Effector memory CD8-positive, alpha-beta T cell (primary cell): ENCODE measurements around the gene HTT.
"Not testable (repeated sequence)": the region's sequence is repeated elsewhere in the genome, so short reads cannot be mapped to it uniquely, and the experiment has no call there.

Experiments used
- ATAC-seq: fragments of 150-1000 bp; cut with Tn5 transposase; replicated peaks from 2 replicates; pipeline ENCODE4 v1.10.0; 2021; ENCODE audit warnings: mild to moderate bottlenecking, moderate library complexity
- DNase-seq, 3 experiments: peaks; one replicate each; pipeline ENCODE4 v3.0.0; 2021
- H3K27ac Mint-ChIP-seq, 2 donors: one replicate each; pipeline ENCODE4 v1.8.0; 2022; ENCODE audit warnings: mild to moderate bottlenecking in 2 of 2, mixed read lengths in 2 of 2, moderate library complexity in 2 of 2
- H3K27me3 Mint-ChIP-seq, 2 donors: one replicate each; pipeline ENCODE4 v1.8.0; 2022; ENCODE audit warnings: mixed read lengths in 2 of 2
- H3K36me3 Mint-ChIP-seq: one replicate; pipeline ENCODE4 v1.8.0; 2022; ENCODE audit warnings: mild to moderate bottlenecking, moderate library complexity, mixed read lengths; ENCODE audit not compliant: insufficient read depth
- H3K4me1 Mint-ChIP-seq, 2 donors: one replicate each; pipeline ENCODE4 v1.8.0; 2022; ENCODE audit warnings: low read depth in 2 of 2, mixed read lengths in 2 of 2
- H3K4me3 Mint-ChIP-seq, 2 donors: one replicate each; pipeline ENCODE4 v1.8.0; 2022; ENCODE audit warnings: mild to moderate bottlenecking in 2 of 2, mixed read lengths in 2 of 2, moderate library complexity in 2 of 2
- H3K9me3 Mint-ChIP-seq, 2 donors: one replicate each; pipeline ENCODE4 v1.8.0; 2022; ENCODE audit warnings: mixed read lengths in 2 of 2

HTT gene

GRCh38 chr4:3157366-3157765 lies 82.9 kb downstream of the HTT start:
- Mint-ChIP-seq H3K27me3 (no peaks in the 10 kb centered on the region), H3K36me3 (peaks cover 68% of the 10 kb centered on the region), H3K9me3 (no peaks in the 10 kb centered on the region), H3K27ac (peak overlapping the region in 1 of 2 donors; percentile 11), H3K4me1 (peaks cover 0 to 8% of the 10 kb centered on the region in 2 donors), H3K4me3 (no peak overlapping the region)
- no peak for ATAC-seq
- no peak for DNase-seq

- Mint-ChIP-seq H3K9me3 (no peaks in the 10 kb centered on the region), H3K36me3 (peaks cover 66% of the 10 kb centered on the region), H3K27ac (no peak overlapping the region), H3K27me3 (no peaks in the 10 kb centered on the region), H3K4me1 (peaks cover 2 to 10% of the 10 kb centered on the region in 2 donors), H3K4me3 (no peak overlapping the region)
- ATAC-seq = no peak
- no peak for DNase-seq
These were observed 84.4 kb downstream of the HTT start for GRCh38 chr4:3158841-3159240.

- no peak for DNase-seq
- Mint-ChIP-seq H3K27me3 (no peaks in the 10 kb centered on the region), H3K36me3 (peaks cover 59% of the 10 kb centered on the region), H3K27ac (no peak overlapping the region), H3K4me3 (no peak overlapping the region), H3K9me3 (no peaks in the 10 kb centered on the region), H3K4me1 (peaks cover 11 to 20% of the 10 kb centered on the region in 2 donors)
- ATAC-seq = no peak
These were observed 86.0 kb downstream of the HTT start for GRCh38 chr4:3160438-3160837.

GRCh38 chr4:3161044-3161443 lies 86.6 kb downstream of the HTT start:
- H3K4me3 Mint-ChIP-seq, H3K9me3 Mint-ChIP-seq, ATAC-seq, DNase-seq, H3K27me3 Mint-ChIP-seq: not testable (repeated sequence)
- Mint-ChIP-seq H3K4me1 (peaks cover 11 to 24% of the 10 kb centered on the region in 2 donors), H3K27ac (peak overlapping the region in 1 of 2 donors; percentile 36), H3K36me3 (peaks cover 61% of the 10 kb centered on the region)

GRCh38 chr4:3166434-3166833 lies 92.0 kb downstream of the HTT start:
- Mint-ChIP-seq H3K27ac (peak overlapping the region in 1 of 2 donors; percentile 22), H3K36me3 (peaks cover 37% of the 10 kb centered on the region), H3K4me1 (peaks cover 18 to 34% of the 10 kb centered on the region in 2 donors)
- DNase-seq, H3K27me3 Mint-ChIP-seq, ATAC-seq, H3K9me3 Mint-ChIP-seq, H3K4me3 Mint-ChIP-seq: not testable (repeated sequence)

GRCh38 chr4:3168029-3168428 lies 93.5 kb downstream of the HTT start:
- H3K4me1 Mint-ChIP-seq = peaks cover 18 to 34% of the 10 kb centered on the region in 2 donors
- no peak overlapping the region for H3K27ac Mint-ChIP-seq
- H3K4me3 Mint-ChIP-seq = no peak overlapping the region
- ATAC-seq (no peak), DNase-seq (no peak)
- no peaks in the 10 kb centered on the region for H3K27me3 Mint-ChIP-seq
- peaks cover 36% of the 10 kb centered on the region for H3K36me3 Mint-ChIP-seq
- H3K9me3 Mint-ChIP-seq = no peaks in the 10 kb centered on the region

- Mint-ChIP-seq H3K27me3 (no peaks in the 10 kb centered on the region), H3K9me3 (no peaks in the 10 kb centered on the region), H3K27ac (peak overlapping the region in 1 of 2 donors; percentile 67), H3K4me3 (peak overlapping the region in 1 of 2 donors; percentile 33), H3K36me3 (peaks cover 52% of the 10 kb centered on the region), H3K4me1 (peaks cover 5 to 11% of the 10 kb centered on the region in 2 donors)
- ATAC-seq = peak; percentile 72
- no peak for DNase-seq
These were observed 100.2 kb downstream of the HTT start for GRCh38 chr4:3174371-3175338.

GRCh38 chr4:3176367-3177229 lies 102.1 kb downstream of the HTT start:
- H3K4me3 Mint-ChIP-seq = no peak overlapping the region
- H3K36me3 Mint-ChIP-seq = peaks cover 56% of the 10 kb centered on the region
- ATAC-seq = no peak
- peaks cover 0 to 6% of the 10 kb centered on the region in 2 donors for H3K4me1 Mint-ChIP-seq
- no peaks in the 10 kb centered on the region for H3K9me3 Mint-ChIP-seq
- no peak for DNase-seq
- no peak overlapping the region for H3K27ac Mint-ChIP-seq
- H3K27me3 Mint-ChIP-seq = no peaks in the 10 kb centered on the region

- Mint-ChIP-seq H3K36me3 (peaks cover 52% of the 10 kb centered on the region), H3K27me3 (no peaks in the 10 kb centered on the region), H3K4me1 (peaks cover 0 to 6% of the 10 kb centered on the region in 2 donors), H3K9me3 (no peaks in the 10 kb centered on the region), H3K27ac (no peak overlapping the region), H3K4me3 (no peak overlapping the region)
- DNase-seq (no peak), ATAC-seq (no peak)
These were observed 102.9 kb downstream of the HTT start for GRCh38 chr4:3177426-3177825.

- Mint-ChIP-seq H3K9me3 (no peaks in the 10 kb centered on the region), H3K27ac (no peak overlapping the region), H3K4me3 (no peak overlapping the region), H3K36me3 (peaks cover 52% of the 10 kb centered on the region), H3K4me1 (peaks cover 0 to 6% of the 10 kb centered on the region in 2 donors), H3K27me3 (no peaks in the 10 kb centered on the region)
- ATAC-seq (no peak), DNase-seq (no peak)
These were observed 103.4 kb downstream of the HTT start for GRCh38 chr4:3177905-3178304.

- Mint-ChIP-seq H3K9me3 (no peaks in the 10 kb centered on the region), H3K4me1 (peaks cover 0 to 6% of the 10 kb centered on the region in 2 donors), H3K27me3 (no peaks in the 10 kb centered on the region), H3K4me3 (no peak overlapping the region), H3K27ac (no peak overlapping the region), H3K36me3 (peaks cover 48% of the 10 kb centered on the region)
- DNase-seq (no peak), ATAC-seq (no peak)
These were observed 103.9 kb downstream of the HTT start for GRCh38 chr4:3178351-3178750.

- peaks cover 1 to 9% of the 10 kb centered on the region in 2 donors for H3K4me1 Mint-ChIP-seq
- H3K27ac Mint-ChIP-seq = peak overlapping the region in 1 of 2 donors; percentile 84
- H3K9me3 Mint-ChIP-seq = no peaks in the 10 kb centered on the region
- H3K27me3 Mint-ChIP-seq = no peaks in the 10 kb centered on the region
- no peak for DNase-seq
- H3K4me3 Mint-ChIP-seq = no peak overlapping the region
- peaks cover 42% of the 10 kb centered on the region for H3K36me3 Mint-ChIP-seq
- no peak for ATAC-seq
These were observed 104.7 kb downstream of the HTT start for GRCh38 chr4:3179126-3179706.

- H3K27me3 Mint-ChIP-seq = no peaks in the 10 kb centered on the region
- peak overlapping the region in 1 of 2 donors; percentile 72 for H3K27ac Mint-ChIP-seq
- DNase-seq (no peak), ATAC-seq (no peak)
- no peak overlapping the region for H3K4me3 Mint-ChIP-seq
- peaks cover 48% of the 10 kb centered on the region for H3K36me3 Mint-ChIP-seq
- peaks cover 6 to 15% of the 10 kb centered on the region in 2 donors for H3K4me1 Mint-ChIP-seq
- no peaks in the 10 kb centered on the region for H3K9me3 Mint-ChIP-seq
These were observed 108.5 kb downstream of the HTT start for GRCh38 chr4:3183008-3183407.
